GM18951 (cell line): Measurements from ENCODE around the gene SAMD3.
"Not testable (repeated sequence)": the region's sequence is repeated elsewhere in the genome, so short reads cannot be mapped to it uniquely, and the experiment has no call there.

Experiments
- POLR2A ChIP-seq: IDR thresholded peaks from 4 replicates; pipeline ENCODE4 v1.6.1; 2011; ENCODE audit warnings: mild to moderate bottlenecking; ENCODE audit not compliant: insufficient read length, insufficient read depth; ENCODE audit errors: extremely low read depth
- in situ Hi-C: fragments of 300-500 bp; cut with MboI; formaldehyde crosslinking; loops from one replicate; pipeline ENCODE4 v1.12.0; 2022; ENCODE audit warnings: low sequenced_read_pairs, mixed read lengths, inconsistent platforms; ENCODE audit not compliant: unreplicated experiment

The SAMD3 gene

DNA sequence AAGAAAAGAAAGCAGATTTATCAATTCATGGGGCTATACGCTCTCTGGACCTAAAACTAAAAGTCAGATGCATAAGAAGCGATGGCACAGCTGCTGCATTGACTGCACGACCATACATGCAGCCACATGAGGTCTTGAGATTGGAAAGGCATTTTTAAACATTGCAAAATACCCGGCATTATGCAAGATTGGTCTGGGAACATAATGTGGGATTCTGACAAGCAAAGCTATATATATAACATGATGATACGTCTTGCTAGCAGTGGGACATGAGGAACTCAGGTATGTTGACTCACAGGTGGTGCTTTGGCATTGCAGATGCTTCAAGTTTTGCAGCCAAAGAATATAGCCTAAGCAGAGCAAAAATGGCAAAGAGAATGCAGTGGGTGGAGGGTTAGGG, 55.1 kb downstream of the SAMD3 start:
- in situ Hi-C loops = no loop called here
- TF ChIP-seq POLR2A = no peak

DNA sequence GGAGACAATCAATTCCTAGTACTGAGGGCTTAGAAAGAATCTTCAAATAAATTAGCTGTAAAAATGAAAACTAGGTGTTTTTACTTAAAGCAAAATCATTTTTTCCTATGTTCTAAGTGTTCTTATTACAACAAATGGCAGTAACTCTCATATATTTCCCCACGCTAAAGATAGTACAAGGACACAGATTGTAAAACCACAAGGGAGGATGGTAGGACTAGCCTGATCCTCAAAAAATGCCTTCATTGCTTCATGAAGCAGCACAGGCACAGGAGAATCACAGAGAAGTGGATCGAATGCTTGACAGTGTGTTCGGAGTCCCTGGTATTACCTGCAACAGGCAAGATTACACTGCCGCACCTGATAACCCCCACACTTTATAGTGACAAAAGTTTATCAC, 58.5 kb downstream of the SAMD3 start:
- in situ Hi-C loops = no loop called here
- no peak for TF ChIP-seq POLR2A

DNA sequence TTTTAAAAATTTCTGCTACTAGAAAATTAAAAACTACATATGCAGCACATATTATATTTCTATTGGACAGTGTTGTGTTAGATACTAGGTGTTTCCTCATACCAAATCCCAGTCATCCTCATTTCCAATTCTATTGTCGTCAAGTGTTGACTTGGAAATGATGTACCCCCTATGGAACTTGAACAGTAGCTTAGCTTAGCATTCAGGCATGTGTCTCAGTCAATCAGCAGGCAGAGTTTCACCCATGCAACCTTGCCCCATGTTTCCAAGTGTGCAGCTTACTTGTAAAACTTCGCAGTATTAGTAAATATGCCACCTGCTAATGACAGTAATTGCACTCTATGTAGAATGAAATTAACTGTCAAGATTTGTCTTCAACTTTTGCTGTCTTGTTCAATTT, 59.5 kb downstream of the SAMD3 start:
- TF ChIP-seq POLR2A = no peak
- in situ Hi-C loops = no loop called here

DNA sequence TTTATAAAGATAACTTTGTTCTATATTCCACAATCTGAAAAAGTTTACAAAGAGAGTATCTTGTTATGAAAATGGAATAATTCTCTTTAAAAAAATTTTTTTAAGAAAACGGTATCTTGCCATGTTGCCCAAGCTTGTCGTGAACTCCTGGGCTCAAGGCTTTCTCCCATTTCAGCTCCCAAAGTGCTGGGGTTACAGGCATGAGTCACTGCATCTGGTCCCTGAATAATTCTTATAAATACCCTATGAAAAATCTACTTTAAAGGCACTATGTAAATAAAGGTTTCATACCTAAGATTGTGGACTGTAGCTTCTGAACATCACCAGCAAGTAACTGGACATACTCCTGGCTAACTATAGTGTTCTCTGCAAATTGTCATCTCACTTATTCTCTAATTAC, 60.3 kb downstream of the SAMD3 start:
- in situ Hi-C loops = no loop called here
- no peak for TF ChIP-seq POLR2A

DNA sequence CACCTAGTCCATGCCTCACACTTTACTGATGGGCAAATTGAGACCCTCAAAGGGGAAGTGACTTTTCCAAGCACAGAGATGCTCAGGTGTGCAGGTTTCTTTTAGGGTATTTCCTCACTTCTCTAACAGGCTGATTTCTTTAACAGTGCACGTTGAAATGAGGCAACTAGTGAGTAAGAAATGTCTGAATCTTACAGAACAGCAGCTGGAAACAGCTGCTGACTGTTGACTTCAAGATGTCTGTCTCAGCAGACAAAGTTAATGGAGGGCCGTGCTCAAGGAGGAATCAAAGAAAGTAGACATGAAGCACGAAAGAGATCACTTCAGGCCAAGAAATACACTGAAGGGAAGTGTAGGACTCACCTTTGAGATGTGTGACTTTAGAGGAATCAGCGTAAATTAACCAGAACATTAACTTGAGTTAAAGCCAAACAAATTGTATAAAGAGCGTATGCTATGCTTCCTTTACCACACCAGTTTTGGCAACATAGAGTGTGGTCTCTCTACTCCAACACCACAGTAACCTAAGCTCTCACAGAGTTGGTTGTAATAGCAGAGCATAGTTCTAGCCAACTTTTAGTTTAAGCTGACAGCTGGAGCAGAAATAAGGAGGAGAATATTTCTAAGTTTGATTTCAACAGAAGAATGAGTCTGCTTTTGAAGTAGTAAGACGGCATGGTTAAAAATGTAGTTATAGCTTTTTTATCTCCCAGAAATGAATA, 60.9 kb downstream of the SAMD3 start:
- no peak for TF ChIP-seq POLR2A
- in situ Hi-C loops = no loop called here

DNA sequence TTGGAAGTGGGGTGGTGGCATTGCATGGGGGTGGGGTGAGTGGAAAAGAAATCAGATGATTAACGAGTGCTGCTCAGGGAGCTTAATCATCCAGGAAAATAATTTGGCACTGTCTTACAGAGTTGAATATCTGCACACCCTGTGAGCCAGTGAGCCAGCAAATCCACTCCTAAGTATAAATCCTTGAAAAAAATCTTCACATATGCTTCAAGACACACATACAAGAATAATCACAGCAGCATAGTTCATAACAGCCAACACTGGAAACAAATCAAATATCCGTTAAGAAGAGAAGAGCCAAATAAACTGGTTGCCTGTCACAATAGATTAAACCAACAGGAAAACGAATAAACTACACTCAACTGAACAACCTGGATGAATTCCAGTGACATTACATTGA, 62.8 kb downstream of the SAMD3 start:
- TF ChIP-seq POLR2A = no peak
- in situ Hi-C loops = no loop called here

DNA sequence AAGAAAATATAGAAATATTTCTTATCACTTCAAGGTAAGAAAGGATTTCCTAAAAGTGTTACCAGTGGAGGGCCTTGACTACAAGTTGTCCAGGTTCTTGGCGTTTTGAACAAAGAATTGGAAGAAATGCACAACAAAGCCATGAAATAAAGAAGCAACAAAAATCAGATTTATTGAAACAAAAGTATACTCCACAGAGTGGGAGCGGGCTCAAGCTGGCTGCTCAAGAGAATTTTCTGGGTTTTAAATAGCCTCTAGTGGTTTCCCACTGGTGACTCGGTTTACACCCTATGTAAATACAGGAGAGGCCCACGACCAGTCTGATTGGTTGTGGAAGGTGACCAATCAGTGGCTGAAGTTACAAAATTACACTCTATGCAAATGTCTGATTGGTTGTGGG, 64.2 kb downstream of the SAMD3 start:
- in situ Hi-C loops = no loop called here
- TF ChIP-seq POLR2A = no peak

DNA sequence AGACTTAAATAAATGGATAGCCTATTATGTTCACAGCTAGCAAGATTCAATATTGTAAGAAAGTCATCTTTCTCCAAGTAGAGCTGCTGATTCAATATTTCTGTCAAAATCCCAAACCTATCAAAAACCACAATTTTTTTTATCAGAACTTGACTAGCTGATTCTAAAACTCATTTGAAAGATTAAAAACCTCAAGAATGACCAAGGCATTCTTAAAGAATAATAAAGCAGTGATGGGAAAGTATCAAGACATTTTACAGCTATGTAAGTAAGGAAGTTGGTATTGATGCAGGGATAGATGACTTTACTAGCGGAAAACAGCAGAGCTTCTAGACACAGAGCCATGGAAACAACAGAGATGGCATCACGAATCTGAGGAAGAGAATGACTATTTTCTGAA, 64.7 kb downstream of the SAMD3 start:
- in situ Hi-C loops = no loop called here
- TF ChIP-seq POLR2A = no peak

DNA sequence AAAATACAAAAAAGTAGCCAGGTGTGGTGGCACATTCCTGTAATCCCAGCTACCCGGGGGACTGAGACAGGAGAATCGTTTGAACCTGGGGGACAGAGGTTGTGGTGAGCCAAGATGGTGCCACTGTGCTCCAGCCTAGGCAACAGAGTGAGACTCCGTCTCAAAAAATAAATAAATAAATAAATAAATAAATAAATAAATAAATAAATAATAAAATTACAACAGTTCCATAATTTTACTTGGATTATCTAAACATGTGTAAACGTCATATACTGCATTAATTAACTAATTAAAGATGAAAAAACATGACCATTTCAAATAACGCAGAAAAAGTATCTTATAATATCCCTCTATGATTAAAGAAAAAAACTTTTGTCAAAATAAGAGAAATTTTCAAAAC, 65.8 kb downstream of the SAMD3 start:
- in situ Hi-C loops = no loop called here
- TF ChIP-seq POLR2A = no peak

DNA sequence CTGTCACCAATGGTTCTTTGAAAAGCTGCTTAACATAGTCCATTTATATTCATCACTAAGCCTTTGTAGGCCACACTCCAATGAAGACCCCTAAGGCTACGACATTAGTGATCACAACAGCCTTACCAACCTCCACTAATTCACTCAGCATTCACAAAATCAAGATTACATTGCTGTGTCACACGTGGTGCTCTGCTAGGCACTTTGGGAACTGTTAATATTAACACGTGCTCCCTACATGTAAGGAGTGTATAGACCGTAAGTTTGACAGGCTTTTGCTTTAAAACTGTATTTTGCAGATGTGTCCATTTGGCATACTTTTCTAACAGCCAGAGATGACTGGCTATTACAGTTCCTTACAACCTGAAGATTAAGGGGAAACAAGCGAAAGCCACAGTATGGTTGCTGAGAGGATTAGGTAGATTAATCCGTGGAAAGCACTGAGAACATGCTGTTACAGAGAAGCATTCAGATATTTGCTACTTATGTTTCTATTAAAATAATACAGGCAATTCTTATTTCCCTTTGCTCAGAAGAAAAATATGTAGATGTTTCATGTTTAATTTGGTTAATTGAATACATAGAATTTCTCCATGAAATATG, 69.7 kb downstream of the SAMD3 start:
- in situ Hi-C loops = no loop called here
- TF ChIP-seq POLR2A = no peak

DNA sequence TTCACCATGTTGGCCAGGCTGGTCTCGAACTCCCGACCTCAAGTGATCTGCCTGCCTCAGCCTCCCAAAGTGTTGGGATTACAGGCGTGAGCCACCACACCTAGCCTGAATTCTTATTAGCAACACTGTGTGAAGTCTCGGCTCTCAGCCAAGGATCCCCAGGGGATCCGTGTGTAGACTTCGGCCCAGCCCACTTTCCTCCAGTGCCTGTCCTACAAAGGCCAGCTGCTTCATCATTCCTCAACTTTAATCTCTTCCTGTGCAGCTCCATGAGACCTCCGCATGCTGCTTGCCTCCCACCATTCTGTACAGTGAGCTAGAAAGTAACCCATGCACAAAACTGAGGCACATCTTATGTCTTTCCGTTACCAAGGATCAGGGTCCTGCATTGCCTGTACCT, 71.8 kb downstream of the SAMD3 start:
- no peak for TF ChIP-seq POLR2A
- in situ Hi-C loops = no loop called here

DNA sequence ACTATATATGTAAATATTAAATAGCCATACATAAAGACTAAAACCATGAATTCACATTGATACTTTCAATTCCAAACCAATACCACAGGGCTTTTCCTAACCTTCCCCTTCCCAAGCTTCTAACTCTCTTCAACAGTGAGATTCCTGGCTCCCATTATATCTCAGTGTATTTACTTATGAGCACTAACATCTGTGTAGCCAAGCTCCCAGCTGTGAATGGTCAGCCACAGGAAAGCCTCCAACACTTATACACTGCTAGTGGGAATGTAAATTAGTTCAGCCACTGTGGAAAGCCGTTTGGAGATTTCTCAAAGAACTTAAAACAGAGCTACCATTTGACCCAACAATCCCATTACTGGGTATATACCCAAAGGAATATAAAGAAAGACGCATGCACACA, 73.7 kb downstream of the SAMD3 start:
- in situ Hi-C loops = not testable (repeated sequence)

DNA sequence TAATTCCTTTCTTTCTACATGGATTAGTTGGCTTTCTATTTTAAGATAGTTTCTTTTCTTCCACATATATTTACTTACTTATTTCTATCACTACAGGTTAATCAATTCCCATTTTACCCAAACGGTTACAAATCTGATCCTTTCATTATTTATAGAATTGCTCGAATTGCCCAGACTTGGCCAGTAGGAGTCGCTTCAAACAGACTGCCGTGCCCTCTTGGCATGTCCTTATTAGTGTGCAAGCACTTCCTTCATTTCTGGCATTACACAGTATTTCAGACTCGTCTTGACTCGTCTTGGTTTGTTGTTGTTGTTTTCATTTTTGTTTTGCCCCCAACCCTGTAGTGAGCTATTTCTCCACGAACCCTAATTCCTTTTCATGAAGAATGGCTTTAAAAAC, 74.6 kb downstream of the SAMD3 start:
- in situ Hi-C loops = no loop called here
- TF ChIP-seq POLR2A = no peak

DNA sequence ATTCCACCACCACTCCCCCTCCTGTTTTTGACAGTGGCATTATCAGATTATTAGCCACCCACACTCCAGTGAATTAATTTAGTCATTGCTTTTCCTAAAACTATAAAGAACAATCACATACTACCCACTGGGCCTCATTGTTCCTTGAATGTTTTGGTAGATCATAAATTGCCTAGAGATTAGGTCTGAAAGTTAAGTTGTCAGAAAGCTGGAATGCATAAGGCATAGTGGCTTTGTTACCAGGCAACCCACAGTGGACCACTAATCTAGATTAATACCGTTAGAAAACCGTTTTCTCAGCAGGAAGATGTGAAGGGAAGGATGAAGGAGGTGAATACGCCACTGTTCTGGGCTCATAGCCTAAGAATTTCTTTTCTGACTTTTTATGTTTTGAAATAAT, 75.6 kb downstream of the SAMD3 start:
- no peak for TF ChIP-seq POLR2A
- in situ Hi-C loops = no loop called here

DNA sequence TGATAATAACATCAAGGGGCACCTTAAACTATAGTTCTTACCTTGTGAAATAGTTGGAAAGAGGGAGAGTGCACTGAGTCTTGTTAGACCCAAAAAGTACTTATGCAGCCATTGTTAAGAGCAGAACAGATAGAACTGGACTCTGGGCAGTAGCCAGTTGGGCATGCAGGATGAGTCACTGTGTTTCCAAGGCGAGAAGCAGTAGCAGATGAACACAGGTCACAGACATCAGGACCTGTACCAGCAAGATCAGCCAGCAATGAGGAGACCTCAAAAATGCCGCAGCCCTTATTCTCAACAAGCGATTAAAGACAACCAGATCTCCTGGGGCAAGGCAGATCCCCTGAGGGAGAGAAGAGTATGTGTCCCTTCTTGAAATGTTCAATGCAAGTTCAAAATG, 79.0 kb downstream of the SAMD3 start:
- in situ Hi-C loops = no loop called here

More for the DNA sequence above, 79.0 kb downstream of the SAMD3 start:
- TF ChIP-seq POLR2A = no peak
